Measurements from ENCODE around the gene PRKN. TPM values are rescaled to one million over a fixed set of nuclear protein-coding genes. Genes with fewer than 3 reads are reported as not detected.

PRKN gene
- total RNA-seq, 1 donor from 2014 or later, result 1.3 TPM

DNA sequence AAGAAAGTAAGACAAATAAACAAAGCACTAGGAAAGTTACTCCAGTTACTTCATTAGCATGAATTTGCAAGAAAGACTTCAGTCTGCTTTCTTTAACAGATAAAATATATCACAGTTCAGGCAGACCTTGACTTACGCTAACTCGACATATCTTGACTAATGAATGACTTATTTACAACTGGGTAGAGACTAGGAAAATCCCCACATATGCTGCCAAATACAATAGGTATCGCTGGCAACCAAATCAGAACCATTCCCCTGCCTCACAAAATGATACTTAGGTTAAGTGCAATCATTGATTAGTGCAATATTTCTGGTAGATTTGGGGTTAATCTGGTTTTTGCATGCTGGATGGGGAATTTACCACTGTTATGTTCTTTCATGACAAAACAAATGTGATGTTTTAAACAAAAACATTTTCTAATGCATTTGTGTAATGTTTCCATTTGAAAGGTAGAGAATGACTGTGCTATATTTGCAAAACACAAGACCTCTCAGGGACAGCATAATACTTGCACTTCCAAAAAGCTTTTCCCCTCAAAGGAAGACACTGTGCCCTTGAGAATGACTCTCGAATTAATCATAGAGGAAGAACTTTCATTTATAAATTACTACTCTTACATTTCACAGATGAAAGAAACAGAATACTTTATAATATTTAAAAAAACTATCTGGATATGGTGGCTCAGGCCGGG lies 101.6 kb downstream of the PRKN start:
- DNase-seq (ENCODE audit: low read depth) (no peak), FAIRE-seq (no peak)
- Histone ChIP-seq H3K4me1 (ENCODE audit: insufficient read depth, low read length) (no peaks in the 10 kb centered on the region), H3K4me3 (ENCODE audit: insufficient read depth, low read depth, low read length) (no peak overlapping the region), H3K27me3 (ENCODE audit: insufficient read depth, low read length) (no peaks in the 10 kb centered on the region), H3K36me3 (ENCODE audit: insufficient read depth, low read length) (no peaks in the 10 kb centered on the region), H2AFZ (ENCODE audit: low read depth, low read length) (no peak overlapping the region), H3K9me3 (ENCODE audit: insufficient read depth, low read depth, low read length) (no peaks in the 10 kb centered on the region), H3K9ac (ENCODE audit: low read length) (no peak overlapping the region), H3K27ac (ENCODE audit: low read depth, low read length) (no peak overlapping the region), H3K4me2 (ENCODE audit: low read length) (no peak overlapping the region), H4K20me1 (ENCODE audit: insufficient read depth, low read length) (no peaks in the 10 kb centered on the region), H3K79me2 (ENCODE audit: insufficient read depth, low read length) (no peaks in the 10 kb centered on the region)
- Mint-ChIP-seq H3K27me3 (ENCODE audit: low read depth, unreplicated experiment) (peaks cover 2% of the 10 kb centered on the region), H3K4me3 (ENCODE audit: unreplicated experiment) (no peak overlapping the region), H3K36me3 (ENCODE audit: low read depth, unreplicated experiment) (no peaks in the 10 kb centered on the region), H3K27ac (ENCODE audit: unreplicated experiment) (no peak overlapping the region), H3K9me3 (ENCODE audit: unreplicated experiment) (peaks cover 2% of the 10 kb centered on the region), H3K4me1 (ENCODE audit: low read depth, unreplicated experiment) (peaks cover 8% of the 10 kb centered on the region)
- TF ChIP-seq CTCF (IDR thresholded peaks at IDR 0.05; ENCODE audit: insufficient read depth, low read depth, low read length) (no peak), EZH2 (IDR thresholded peaks at IDR 0.05; ENCODE audit: insufficient read depth, low read length) (no peak)

GRCh38 chr6:162622572-162622971 lies 105.0 kb downstream of the PRKN start:
- no peak overlapping the region for H3K4me3 Mint-ChIP-seq (ENCODE audit: unreplicated experiment)
- no peak overlapping the region for H3K27ac Mint-ChIP-seq (ENCODE audit: unreplicated experiment)
- FAIRE-seq, result no peak
- no peaks in the 10 kb centered on the region for H4K20me1 ChIP-seq (ENCODE audit: insufficient read depth, low read length)
- no peak for DNase-seq (ENCODE audit: low read depth)
- no peaks in the 10 kb centered on the region for H3K27me3 Mint-ChIP-seq (ENCODE audit: low read depth, unreplicated experiment)
- no peak overlapping the region for H3K4me2 ChIP-seq (ENCODE audit: low read length)
- no peak overlapping the region for H3K27ac ChIP-seq (ENCODE audit: low read depth, low read length)
- no peaks in the 10 kb centered on the region for H3K4me1 ChIP-seq (ENCODE audit: insufficient read depth, low read length)
- no peaks in the 10 kb centered on the region for H3K9me3 ChIP-seq (ENCODE audit: insufficient read depth, low read depth, low read length)
- H3K79me2 ChIP-seq (ENCODE audit: insufficient read depth, low read length), result no peaks in the 10 kb centered on the region
- no peak overlapping the region for H3K9ac ChIP-seq (ENCODE audit: low read length)
- H3K27me3 ChIP-seq (ENCODE audit: insufficient read depth, low read length), result no peaks in the 10 kb centered on the region
- TF ChIP-seq CTCF (IDR thresholded peaks at IDR 0.05; ENCODE audit: insufficient read depth, low read depth, low read length), result no peak
- TF ChIP-seq EZH2 (IDR thresholded peaks at IDR 0.05; ENCODE audit: insufficient read depth, low read length), result no peak
- H3K4me3 ChIP-seq (ENCODE audit: insufficient read depth, low read depth, low read length), result no peak overlapping the region
- H3K4me1 Mint-ChIP-seq (ENCODE audit: low read depth, unreplicated experiment), result peaks cover 9% of the 10 kb centered on the region
- H3K36me3 ChIP-seq (ENCODE audit: insufficient read depth, low read length), result no peaks in the 10 kb centered on the region
- H3K36me3 Mint-ChIP-seq (ENCODE audit: low read depth, unreplicated experiment), result no peaks in the 10 kb centered on the region
- no peak overlapping the region for H2AFZ ChIP-seq (ENCODE audit: low read depth, low read length)
- H3K9me3 Mint-ChIP-seq (ENCODE audit: unreplicated experiment), result peaks cover 2% of the 10 kb centered on the region

GRCh38 chr6:162621246-162621645 lies 106.3 kb downstream of the PRKN start:
- H3K27me3 Mint-ChIP-seq (ENCODE audit: low read depth, unreplicated experiment), result no peaks in the 10 kb centered on the region
- H3K27me3 ChIP-seq (ENCODE audit: insufficient read depth, low read length), result no peaks in the 10 kb centered on the region
- H3K4me2 ChIP-seq (ENCODE audit: low read length), result no peak overlapping the region
- no peaks in the 10 kb centered on the region for H3K79me2 ChIP-seq (ENCODE audit: insufficient read depth, low read length)
- no peak for TF ChIP-seq EZH2 (IDR thresholded peaks at IDR 0.05; ENCODE audit: insufficient read depth, low read length)
- TF ChIP-seq CTCF (IDR thresholded peaks at IDR 0.05; ENCODE audit: insufficient read depth, low read depth, low read length), result no peak
- no peak overlapping the region for H3K4me3 ChIP-seq (ENCODE audit: insufficient read depth, low read depth, low read length)
- H3K4me3 Mint-ChIP-seq (ENCODE audit: unreplicated experiment), result no peak overlapping the region
- no peaks in the 10 kb centered on the region for H3K9me3 ChIP-seq (ENCODE audit: insufficient read depth, low read depth, low read length)
- no peak overlapping the region for H3K27ac ChIP-seq (ENCODE audit: low read depth, low read length)
- no peaks in the 10 kb centered on the region for H3K4me1 ChIP-seq (ENCODE audit: insufficient read depth, low read length)
- DNase-seq (ENCODE audit: low read depth) (peak; percentile 72), FAIRE-seq (no peak)
- H3K9ac ChIP-seq (ENCODE audit: low read length), result no peak overlapping the region
- H3K36me3 Mint-ChIP-seq (ENCODE audit: low read depth, unreplicated experiment), result no peaks in the 10 kb centered on the region
- H3K9me3 Mint-ChIP-seq (ENCODE audit: unreplicated experiment), result no peaks in the 10 kb centered on the region
- no peaks in the 10 kb centered on the region for H4K20me1 ChIP-seq (ENCODE audit: insufficient read depth, low read length)
- H3K27ac Mint-ChIP-seq (ENCODE audit: unreplicated experiment), result peak overlapping the region; percentile 48
- H3K36me3 ChIP-seq (ENCODE audit: insufficient read depth, low read length), result no peaks in the 10 kb centered on the region
- H2AFZ ChIP-seq (ENCODE audit: low read depth, low read length), result no peak overlapping the region
- H3K4me1 Mint-ChIP-seq (ENCODE audit: low read depth, unreplicated experiment), result peaks cover 9% of the 10 kb centered on the region
